Tibial artery (tissue), 4 donors: ENCODE results near the gene TAS2R3.
A peak's percentile ranks its signal among the peaks of the same experiment; 100 is the strongest.
"Not testable (repeated sequence)": the region's sequence is repeated elsewhere in the genome, so short reads cannot be mapped to it uniquely, and the experiment has no call there.

ENCODE experiments used
- DNase-seq, 2 donors: peaks; one replicate each; pipeline ENCODE4 v3.0.0-alpha.2; 2019
- H3K27ac ChIP-seq, 2 donors: fragments of 200-600 bp; sonication (generic) in 1 of 2; 1 replicate in 1 of 2; 2 replicates in 1 of 2; pipeline ENCODE4 v1.5.1; 2018 to 2019; ENCODE audit warnings: mild to moderate bottlenecking in 1 of 2
- H3K27me3 ChIP-seq, 2 donors: fragments of 200-600 bp; sonication (generic) in 1 of 2; one replicate each; pipeline versions ENCODE4 v1.5.1 to v1.6.0; 2016 to 2019
- H3K36me3 ChIP-seq, 3 donors: fragments of 200-600 bp; sonication (generic) in 2 of 3; one replicate each; pipeline ENCODE4 v1.5.1; 2016 to 2019; ENCODE audit warnings: mild to moderate bottlenecking in 2 of 3
- H3K4me1 ChIP-seq, 4 donors: fragments of 200-600 bp; sonication (generic) in 2 of 4; 1 replicate in 3 of 4; 2 replicates in 1 of 4; pipeline ENCODE4 v1.5.1; 2016 to 2019
- H3K4me3 ChIP-seq, 2 donors: fragments of 200-600 bp; sonication (generic) in 1 of 2; 1 replicate in 1 of 2; 2 replicates in 1 of 2; pipeline ENCODE4 v1.5.1; 2018 to 2019; ENCODE audit warnings: mild to moderate bottlenecking in 2 of 2
- H3K9me3 ChIP-seq, 3 donors: fragments of 200-600 bp; sonication (generic) in 1 of 3; one replicate each; pipeline ENCODE4 v1.5.1; 2016 to 2019
- CTCF ChIP-seq, 2 experiments: fragments of 200-600 bp in 1 of 2; fragments of 450-650 bp in 1 of 2; IDR thresholded peaks; one replicate each; pipeline ENCODE4 v1.5.1; 2017 to 2019; ENCODE audit warnings: antibody characterized with exemption in 2 of 2, mild to moderate bottlenecking in 1 of 2, moderate library complexity in 1 of 2
- intact Hi-C: fragments of 100-400 bp; cut with DNase I; formaldehyde crosslinking; loops from one replicate; pipeline ENCODE4 v1.15.0; 2023; ENCODE audit warnings: low total_unique reads

TAS2R3 gene

DNA sequence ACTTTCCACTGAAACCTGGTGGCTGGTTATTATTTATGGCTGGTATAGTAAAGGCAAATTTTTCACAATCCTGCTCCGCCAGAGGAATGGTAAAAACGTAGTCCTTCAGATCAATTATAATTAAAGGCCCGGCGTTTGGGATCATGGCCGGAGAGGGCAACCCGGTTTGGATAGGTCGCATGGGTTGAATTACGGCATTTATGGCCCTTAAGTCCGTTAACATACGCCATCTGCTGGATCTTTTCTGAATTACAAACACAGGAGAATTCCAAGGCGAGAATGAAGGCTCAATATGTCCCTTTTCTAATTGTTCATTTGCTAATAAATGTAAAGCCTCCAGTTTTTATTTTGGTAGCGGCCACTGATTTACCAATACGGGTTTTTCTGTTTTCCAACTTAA lies 11.3 kb upstream of the TAS2R3 start:
- TF ChIP-seq CTCF (IDR thresholded peaks at IDR 0.05), result no peak
- Histone ChIP-seq H3K27ac (no peak overlapping the region), H3K4me3 (no peak overlapping the region), H3K9me3 (peaks cover 2 to 19% (median 18%) of the 10 kb centered on the region in 3 donors), H3K4me1 (no peaks in the 10 kb centered on the region), H3K27me3 (no peaks in the 10 kb centered on the region), H3K36me3 (peaks cover 63 to 95% (median 66%) of the 10 kb centered on the region in 3 donors)
- intact Hi-C loops, result no loop called here
- no peak for DNase-seq

DNA sequence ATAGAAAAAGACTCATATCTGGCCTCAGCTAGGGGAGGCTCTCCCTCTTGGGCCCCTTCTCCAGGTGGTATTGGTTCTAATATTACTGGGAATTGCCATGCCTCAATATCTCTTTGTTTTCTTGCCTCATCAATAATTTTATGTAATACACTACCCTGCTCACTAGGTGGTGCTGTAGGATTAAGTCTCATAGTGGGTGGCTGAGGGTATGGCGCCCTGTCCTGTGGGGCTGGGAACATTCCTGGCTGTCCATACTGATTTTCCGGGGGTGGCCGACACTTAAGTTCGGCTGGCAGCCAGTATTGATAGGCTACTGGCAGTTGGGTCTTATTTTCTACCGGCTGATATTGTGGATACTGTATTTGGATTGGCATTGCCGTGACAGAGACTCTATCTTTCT lies 9.0 kb upstream of the TAS2R3 start:
- H3K27me3 ChIP-seq, result no peaks in the 10 kb centered on the region
- H3K27ac ChIP-seq, result no peak overlapping the region
- peak in 1 of 2 experiments; percentile 13 for TF ChIP-seq CTCF (IDR thresholded peaks at IDR 0.05)
- no peaks in the 10 kb centered on the region for H3K4me1 ChIP-seq
- intact Hi-C loops, result no loop called here
- peaks cover 56 to 93% (median 60%) of the 10 kb centered on the region in 3 donors for H3K36me3 ChIP-seq
- H3K4me3 ChIP-seq, result no peak overlapping the region
- peaks cover 2 to 19% (median 18%) of the 10 kb centered on the region in 3 donors for H3K9me3 ChIP-seq
- no peak for DNase-seq

GRCh38 chr7:141770083-141770583 lies 6.2 kb downstream of the TAS2R3 start:
- DNase-seq, H3K27ac ChIP-seq, intact Hi-C loops, H3K9me3 ChIP-seq, H3K4me1 ChIP-seq, H3K27me3 ChIP-seq, H3K4me3 ChIP-seq: not testable (repeated sequence)
- H3K36me3 ChIP-seq, result peaks cover under 1 to 24% (median 11%) of the 10 kb centered on the region in 3 donors

DNA sequence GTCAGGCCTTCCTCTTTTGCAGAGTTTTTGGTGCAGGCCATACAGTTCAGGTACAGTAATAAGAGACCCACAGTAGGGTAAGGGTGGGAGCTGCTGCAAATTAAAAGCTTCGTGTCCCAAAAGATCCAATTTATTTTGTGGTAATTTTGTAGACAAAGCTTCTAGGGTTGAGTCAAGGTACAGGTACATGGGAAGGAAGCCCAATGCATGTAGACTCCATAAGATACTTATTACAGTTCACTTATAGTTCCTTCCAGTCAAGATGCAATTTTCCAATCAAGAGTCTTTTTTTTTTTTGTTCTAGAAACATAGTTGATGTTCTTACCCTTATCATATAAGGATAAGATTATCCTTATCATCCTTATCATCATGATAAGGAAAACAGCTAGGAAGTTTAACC lies 12.5 kb downstream of the TAS2R3 start, which contains the start of gene TAS2R4:
Gene TAS2R4 (plus strand): TSS at position 301 of the 400 bp plus-strand sequence. CDS start 1,815 bp downstream, outside the sequence.
- intact Hi-C loops, result no loop called here

DNA sequence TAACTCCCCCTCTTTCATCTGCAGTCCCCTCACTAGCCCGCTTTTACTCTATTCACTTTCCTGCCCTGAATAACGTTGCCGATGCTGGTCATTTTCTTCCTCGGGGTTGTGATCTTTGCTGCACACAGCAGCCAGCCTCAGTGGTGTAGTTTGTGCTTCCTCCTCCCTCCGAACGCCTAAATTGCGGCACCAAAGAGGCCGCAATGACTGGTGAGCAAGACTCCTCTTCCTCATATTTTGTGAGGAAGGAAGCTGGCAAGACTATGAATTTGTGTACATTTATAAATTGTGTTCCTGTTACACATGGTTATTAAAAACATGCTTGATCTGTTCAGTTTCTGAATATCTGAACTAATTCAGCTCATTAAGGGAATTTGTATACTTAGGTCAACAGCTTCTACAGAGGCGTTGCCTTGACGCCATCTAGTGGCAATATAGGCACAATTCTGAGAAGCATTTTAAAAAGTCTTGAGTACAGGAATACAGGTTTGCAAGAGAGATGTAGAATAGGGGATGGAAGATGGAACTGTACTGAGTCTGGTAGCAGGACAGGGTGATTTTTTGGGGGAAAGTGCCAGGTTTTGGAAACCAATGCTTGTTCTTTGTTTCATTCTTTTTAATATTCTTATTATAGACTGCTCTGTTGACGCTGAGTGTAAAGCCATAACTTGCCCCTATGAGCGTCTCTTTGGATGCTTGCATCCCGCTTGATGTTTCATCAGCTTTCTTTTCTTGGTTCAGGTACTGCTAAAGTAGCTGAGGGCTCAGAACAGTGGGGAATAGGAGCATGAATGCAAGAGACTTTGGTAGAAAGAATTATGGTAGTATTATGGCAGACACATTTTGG lies 22.0 kb downstream of the TAS2R3 start:
- no peak for DNase-seq
- Histone ChIP-seq H3K27me3 (no peaks in the 10 kb centered on the region), H3K27ac (no peak overlapping the region), H3K36me3 (peaks cover 9 to 22% (median 11%) of the 10 kb centered on the region in 3 donors), H3K4me3 (no peak overlapping the region), H3K4me1 (no peaks in the 10 kb centered on the region), H3K9me3 (no peaks in the 10 kb centered on the region)
- intact Hi-C loops, result no loop called here
- peak in 1 of 2 experiments; percentile 46 for TF ChIP-seq CTCF (IDR thresholded peaks at IDR 0.05)

More for the DNA sequence above, 12.5 kb downstream of the TAS2R3 start, which contains the start of gene TAS2R4:
- peaks cover 0 to 7% (median 3%) of the 10 kb centered on the region in 3 donors for H3K9me3 ChIP-seq
- no peaks in the 10 kb centered on the region for H3K4me1 ChIP-seq
- no peak within 1 kb of the TSS for H3K27ac ChIP-seq
- peaks cover 8 to 39% (median 27%) of the 10 kb centered on the region in 3 donors for H3K36me3 ChIP-seq
- H3K4me3 ChIP-seq, result no peak within 1 kb of the TSS
- H3K27me3 ChIP-seq, result no peaks in the 10 kb centered on the region
- TF ChIP-seq CTCF (IDR thresholded peaks at IDR 0.05), result no peak
- DNase-seq, result no peak

DNA sequence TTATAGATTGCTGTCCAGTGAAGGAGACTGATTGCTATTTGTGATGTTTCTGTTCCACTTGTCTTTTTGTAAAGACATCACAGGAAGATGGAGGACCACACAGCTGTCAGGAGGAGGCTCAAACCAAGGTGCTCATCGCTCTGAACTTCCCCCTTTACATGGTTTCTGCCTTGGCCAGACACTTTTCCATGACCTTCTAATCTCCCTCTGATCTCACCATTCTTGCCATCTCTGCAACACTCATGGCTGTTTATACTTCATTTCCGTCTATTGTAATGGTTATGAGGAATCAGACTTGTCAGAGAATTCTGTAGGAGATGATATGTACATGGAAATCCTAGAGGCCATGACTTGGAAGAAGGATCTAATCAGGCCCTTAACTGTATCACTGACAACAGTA lies 24.4 kb downstream of the TAS2R3 start:
- no peak overlapping the region for H3K27ac ChIP-seq
- no peaks in the 10 kb centered on the region for H3K4me1 ChIP-seq
- no peaks in the 10 kb centered on the region for H3K27me3 ChIP-seq
- intact Hi-C loops, result no loop called here
- no peak overlapping the region for H3K4me3 ChIP-seq
- no peak for TF ChIP-seq CTCF (IDR thresholded peaks at IDR 0.05)
- H3K36me3 ChIP-seq, result peaks cover 12 to 24% (median 12%) of the 10 kb centered on the region in 3 donors
- H3K9me3 ChIP-seq, result no peaks in the 10 kb centered on the region
- no peak for DNase-seq
